Glutamatergic neuron (in vitro differentiated cells): ENCODE measurements around the gene SFRP2. TPM values are rescaled to one million over a fixed set of nuclear protein-coding genes. Genes with fewer than 3 reads are reported as not detected.
A peak's percentile ranks its signal among the peaks of the same experiment; 100 is the strongest.

Source experiments
- DNase-seq: peaks from one replicate; pipeline ENCODE4 v3.0.0; 2022
- H3K27ac Mint-ChIP-seq: one replicate; pipeline ENCODE4 v1.8.0; 2020; ENCODE audit warnings: mild to moderate bottlenecking, mixed read lengths, inconsistent platforms; ENCODE audit not compliant: unreplicated experiment
- H3K27me3 Mint-ChIP-seq: one replicate; pipeline ENCODE4 v1.8.0; 2020; ENCODE audit warnings: mild to moderate bottlenecking, moderate library complexity, mixed read lengths, inconsistent platforms; ENCODE audit not compliant: unreplicated experiment
- H3K36me3 Mint-ChIP-seq: one replicate; pipeline ENCODE4 v1.8.0; 2020; ENCODE audit warnings: mild to moderate bottlenecking, mixed read lengths, inconsistent platforms; ENCODE audit not compliant: unreplicated experiment
- H3K4me1 Mint-ChIP-seq: one replicate; pipeline ENCODE4 v1.8.0; 2020; ENCODE audit warnings: mild to moderate bottlenecking, low read depth, mixed read lengths, inconsistent platforms; ENCODE audit not compliant: unreplicated experiment
- H3K4me3 Mint-ChIP-seq: one replicate; pipeline ENCODE4 v1.8.0; 2020; ENCODE audit warnings: mild to moderate bottlenecking, mixed read lengths, inconsistent platforms; ENCODE audit not compliant: unreplicated experiment
- H3K9me3 Mint-ChIP-seq: one replicate; pipeline ENCODE4 v1.8.0; 2020; ENCODE audit warnings: mild to moderate bottlenecking, moderate library complexity, mixed read lengths, inconsistent platforms; ENCODE audit not compliant: unreplicated experiment
- total RNA-seq: library from RNA; stranded (reverse); fragmentation: NEBNext Ultra II Directional; extraction: Animal tissue kit (Norgen Biotek cat#: 25700); gene quantifications from one replicate; pipeline ENCODE4 v1.2.1, GENCODE V29; 2021; ENCODE audit not compliant: unreplicated experiment
- TF ChIP-seq, protein P1 (sequence below): fragments of 200-600 bp; sonication (generic); IDR thresholded peaks from one replicate; pipeline ENCODE4 v1.5.0; 2021; ENCODE audit not compliant: partially characterized antibody, unreplicated experiment

The SFRP2 gene
- total RNA-seq, 1 donor from 2014 or later = 0.54 TPM

DNA sequence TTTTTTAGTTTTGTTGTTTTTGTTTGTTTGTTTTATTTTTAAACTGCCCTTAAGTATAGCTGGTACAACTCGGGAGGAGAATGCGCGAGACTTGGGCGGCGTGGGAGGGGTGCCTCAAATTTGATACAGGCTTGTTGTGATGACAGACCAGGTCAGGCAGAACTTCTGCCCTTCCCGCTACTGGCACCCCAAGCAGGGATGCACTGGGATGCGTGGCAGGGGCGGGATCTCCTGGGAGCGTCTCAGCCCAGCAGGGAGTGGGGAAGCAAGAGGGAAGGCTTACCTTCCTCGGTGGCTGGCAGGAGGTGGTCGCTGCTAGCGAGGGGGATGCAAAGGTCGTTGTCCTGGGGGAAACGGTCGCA is 851 bp downstream of the SFRP2 start:
- Mint-ChIP-seq H3K27ac (no peak overlapping the region), H3K9me3 (peaks cover 12% of the 10 kb centered on the region), H3K4me1 (peaks cover 11% of the 10 kb centered on the region), H3K4me3 (peak overlapping the region; percentile 86), H3K27me3 (peaks cover 23% of the 10 kb centered on the region), H3K36me3 (no peaks in the 10 kb centered on the region)
- TF ChIP-seq, protein P1, sequence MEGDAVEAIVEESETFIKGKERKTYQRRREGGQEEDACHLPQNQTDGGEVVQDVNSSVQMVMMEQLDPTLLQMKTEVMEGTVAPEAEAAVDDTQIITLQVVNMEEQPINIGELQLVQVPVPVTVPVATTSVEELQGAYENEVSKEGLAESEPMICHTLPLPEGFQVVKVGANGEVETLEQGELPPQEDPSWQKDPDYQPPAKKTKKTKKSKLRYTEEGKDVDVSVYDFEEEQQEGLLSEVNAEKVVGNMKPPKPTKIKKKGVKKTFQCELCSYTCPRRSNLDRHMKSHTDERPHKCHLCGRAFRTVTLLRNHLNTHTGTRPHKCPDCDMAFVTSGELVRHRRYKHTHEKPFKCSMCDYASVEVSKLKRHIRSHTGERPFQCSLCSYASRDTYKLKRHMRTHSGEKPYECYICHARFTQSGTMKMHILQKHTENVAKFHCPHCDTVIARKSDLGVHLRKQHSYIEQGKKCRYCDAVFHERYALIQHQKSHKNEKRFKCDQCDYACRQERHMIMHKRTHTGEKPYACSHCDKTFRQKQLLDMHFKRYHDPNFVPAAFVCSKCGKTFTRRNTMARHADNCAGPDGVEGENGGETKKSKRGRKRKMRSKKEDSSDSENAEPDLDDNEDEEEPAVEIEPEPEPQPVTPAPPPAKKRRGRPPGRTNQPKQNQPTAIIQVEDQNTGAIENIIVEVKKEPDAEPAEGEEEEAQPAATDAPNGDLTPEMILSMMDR = no peak
- DNase-seq = peak; percentile 27

DNA sequence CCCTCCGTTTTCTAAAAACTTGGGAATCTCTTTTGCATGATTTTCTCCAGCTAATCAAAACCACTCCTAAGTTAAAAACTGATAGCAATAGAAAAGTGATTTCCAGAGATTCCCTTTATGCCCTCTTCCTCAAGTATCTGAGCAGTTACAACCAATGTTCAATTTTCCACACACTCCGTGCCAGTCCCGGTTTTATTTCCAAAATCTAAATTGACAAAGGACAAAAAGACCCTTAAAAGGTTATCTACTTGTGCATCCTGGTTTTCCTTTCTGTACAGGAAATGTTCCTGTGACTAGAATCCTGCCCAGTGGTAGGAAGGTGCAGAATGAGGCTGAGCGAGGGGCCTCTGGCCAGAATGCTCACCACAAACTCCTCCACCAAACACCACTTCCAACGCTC is 1.3 kb downstream of the SFRP2 start:
- no peak for DNase-seq
- peaks cover 9% of the 10 kb centered on the region for H3K9me3 Mint-ChIP-seq
- no peaks in the 10 kb centered on the region for H3K36me3 Mint-ChIP-seq
- peaks cover 11% of the 10 kb centered on the region for H3K4me1 Mint-ChIP-seq
- TF ChIP-seq, protein P1 = no peak
- peaks cover 23% of the 10 kb centered on the region for H3K27me3 Mint-ChIP-seq
- no peak overlapping the region for H3K27ac Mint-ChIP-seq
- H3K4me3 Mint-ChIP-seq = peak overlapping the region; percentile 86

DNA sequence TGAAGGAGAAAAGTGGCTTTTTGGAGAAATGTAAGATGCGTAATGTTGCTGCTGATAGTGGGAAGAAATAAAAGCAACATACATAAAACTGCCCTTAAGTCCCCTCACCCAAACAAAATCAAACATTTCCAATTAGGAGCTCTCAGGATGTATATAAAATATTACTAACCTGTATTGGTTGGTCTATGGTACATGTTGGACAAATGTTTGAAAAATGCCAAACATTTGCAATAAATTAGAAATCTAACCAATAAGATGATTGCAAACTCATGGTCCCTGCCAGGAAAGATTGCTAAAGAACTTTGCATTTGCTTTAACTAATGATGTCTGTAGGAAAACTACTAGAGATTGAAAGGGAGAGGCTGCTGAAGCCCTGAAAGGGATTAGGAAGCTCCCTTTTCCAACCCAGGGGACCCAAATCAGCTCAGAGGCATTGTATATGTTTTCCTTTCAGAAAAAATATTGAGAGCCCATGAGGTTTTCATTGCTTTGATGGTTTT is 1.8 kb downstream of the SFRP2 start:
- Mint-ChIP-seq H3K4me1 (peaks cover 11% of the 10 kb centered on the region), H3K27me3 (peaks cover 23% of the 10 kb centered on the region), H3K9me3 (peaks cover 8% of the 10 kb centered on the region), H3K27ac (no peak overlapping the region), H3K36me3 (no peaks in the 10 kb centered on the region), H3K4me3 (no peak overlapping the region)
- DNase-seq = no peak
- TF ChIP-seq, protein P1 = no peak

DNA sequence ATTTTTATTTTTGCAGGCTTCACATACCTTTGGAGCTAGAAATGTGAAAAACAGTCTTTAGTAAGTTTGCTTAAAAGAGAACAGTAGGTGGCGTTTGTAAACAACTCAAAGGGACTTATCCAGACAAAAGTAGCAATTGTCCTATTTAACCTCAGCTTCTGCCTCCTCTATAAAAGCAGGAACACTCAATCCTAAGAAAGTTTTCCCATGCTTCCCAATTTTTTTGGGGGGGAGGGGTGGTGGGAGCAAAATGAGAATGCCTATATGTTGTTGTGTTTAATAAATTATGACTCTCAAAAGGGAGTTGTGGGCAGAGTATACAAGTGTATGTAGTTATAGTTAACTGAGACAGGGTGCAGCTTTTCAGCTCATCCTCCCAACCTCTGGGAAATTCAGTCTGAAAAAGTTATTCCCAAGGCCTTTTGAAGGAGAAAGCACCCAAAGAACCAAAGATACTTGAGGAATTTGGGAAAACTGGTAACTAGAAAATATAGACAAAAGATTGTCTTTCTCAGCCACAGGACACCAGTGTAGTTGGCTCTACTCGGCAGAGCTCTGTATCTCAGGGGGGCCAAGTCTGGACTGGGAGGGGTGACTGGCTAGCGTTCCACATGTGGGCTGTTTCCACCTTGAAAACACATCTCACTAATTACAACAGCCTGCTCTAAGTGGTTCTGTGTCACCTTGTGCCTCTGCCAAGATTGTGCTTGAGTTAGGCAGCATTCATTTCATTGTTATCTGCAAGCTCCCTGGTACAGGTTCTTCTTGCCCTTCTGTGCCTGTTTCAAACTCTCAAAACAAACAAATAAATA is 2.8 kb downstream of the SFRP2 start:
- no peak for DNase-seq
- Mint-ChIP-seq H3K4me3 (no peak overlapping the region), H3K9me3 (no peaks in the 10 kb centered on the region), H3K4me1 (peaks cover 6% of the 10 kb centered on the region), H3K27ac (no peak overlapping the region), H3K27me3 (peaks cover 18% of the 10 kb centered on the region), H3K36me3 (no peaks in the 10 kb centered on the region)
- TF ChIP-seq, protein P1 = no peak

DNA sequence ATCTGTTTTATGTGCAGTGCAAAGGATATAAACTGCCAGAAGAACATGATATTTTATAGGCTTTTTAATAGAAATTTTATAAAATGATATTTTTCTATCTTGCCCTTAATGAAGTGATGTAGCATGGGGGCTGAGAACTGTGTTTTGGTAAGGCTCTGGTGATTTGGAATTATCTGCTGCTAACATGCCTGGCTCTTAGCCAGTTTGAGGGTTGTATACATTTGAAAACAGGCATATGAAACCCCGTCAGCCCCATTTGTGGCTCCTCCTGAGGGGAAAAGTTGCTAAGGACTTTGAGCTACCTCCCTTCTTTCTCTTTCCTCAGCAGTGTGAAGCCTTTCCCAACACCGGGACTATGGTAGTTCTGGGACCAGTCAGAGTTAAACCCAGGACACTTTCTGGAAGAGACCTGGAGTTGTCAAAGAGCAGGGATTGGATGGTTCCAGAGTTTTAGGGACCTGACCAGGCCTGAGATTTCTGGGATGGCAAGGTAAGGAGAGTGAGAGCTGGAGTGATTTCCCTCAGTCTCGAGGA is 4.7 kb downstream of the SFRP2 start:
- Mint-ChIP-seq H3K36me3 (no peaks in the 10 kb centered on the region), H3K4me3 (no peak overlapping the region), H3K9me3 (no peaks in the 10 kb centered on the region), H3K27me3 (peaks cover 7% of the 10 kb centered on the region), H3K4me1 (peaks cover 4% of the 10 kb centered on the region), H3K27ac (no peak overlapping the region)
- TF ChIP-seq, protein P1 = no peak
- DNase-seq = no peak
